HEK293T (cell line): ENCODE results near the gene MAFB.

ENCODE experiments used
- BHLHE40 ChIP-seq: fragments of 450-650 bp; IDR thresholded peaks from 2 replicates; pipeline ENCODE4 v1.6.1; 2016; ENCODE audit warnings: mild to moderate bottlenecking, moderate library complexity, borderline replicate concordance
- CTBP1 ChIP-seq: fragments of 450-650 bp; IDR thresholded peaks from 2 replicates; pipeline ENCODE4 v1.6.1; 2016; ENCODE audit warnings: borderline replicate concordance
- FOXA1 ChIP-seq: fragments of 450-650 bp; IDR thresholded peaks from 2 replicates; pipeline ENCODE4 v1.6.1; 2016; ENCODE audit warnings: mild to moderate bottlenecking
- FOXK2 ChIP-seq: fragments of 450-650 bp; IDR thresholded peaks from 2 replicates; pipeline ENCODE4 v1.6.1; 2016; ENCODE audit warnings: mild to moderate bottlenecking
- HDGF ChIP-seq: fragments of 450-650 bp; IDR thresholded peaks from 2 replicates; pipeline ENCODE4 v1.6.1; 2017; ENCODE audit warnings: antibody characterized with exemption, borderline replicate concordance
- L3MBTL2 ChIP-seq: fragments of 450-650 bp; conservative IDR thresholded peaks from 2 replicates; pipeline ENCODE4 v1.6.1; 2016; ENCODE audit warnings: mild to moderate bottlenecking
- LEF1 ChIP-seq: fragments of 450-650 bp; IDR thresholded peaks from 2 replicates; pipeline ENCODE4 v1.6.1; 2017; ENCODE audit warnings: mild to moderate bottlenecking, borderline replicate concordance
- SP1 ChIP-seq: fragments of 450-650 bp; IDR thresholded peaks from 2 replicates; pipeline ENCODE4 v1.6.1; 2017
- SUZ12 ChIP-seq: fragments of 450-650 bp; IDR thresholded peaks from 2 replicates; pipeline ENCODE4 v1.6.1; 2016; ENCODE audit warnings: mild to moderate bottlenecking
- TARDBP ChIP-seq: fragments of 450-650 bp; IDR thresholded peaks from 2 replicates; pipeline ENCODE4 v1.6.1; 2016
- ZNF384 ChIP-seq: fragments of 450-650 bp; IDR thresholded peaks from 2 replicates; pipeline ENCODE4 v1.6.1; 2016

DNA sequence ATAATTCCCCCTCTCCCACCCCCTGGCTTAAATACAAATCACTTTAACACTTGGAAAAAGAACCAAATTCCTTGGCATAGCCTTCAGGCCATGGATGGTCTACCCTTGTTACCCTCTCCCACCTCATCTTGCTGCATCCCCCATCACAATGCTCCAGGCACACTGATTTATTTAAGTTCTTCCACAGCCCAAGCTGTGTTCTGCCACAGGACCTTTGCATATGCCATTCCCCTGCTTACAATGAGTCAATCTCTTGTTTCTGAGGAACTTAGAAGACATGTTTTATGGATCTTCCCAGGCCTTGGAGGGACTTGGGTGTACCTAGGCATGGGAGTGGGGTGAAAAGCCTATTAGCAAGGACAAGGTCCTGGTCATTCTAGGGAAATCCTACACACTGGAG lies 6.2 kb upstream of the MAFB start:
- TF ChIP-seq BHLHE40 (no peak), ZNF384 (no peak), LEF1 (no peak), FOXK2 (no peak), HDGF (no peak), SP1 (no peak), FOXA1 (no peak), CTBP1 (no peak), SUZ12 (no peak), TARDBP (no peak), L3MBTL2 (no peak)
